Measurements from ENCODE around the gene CHSY1. TPM values are rescaled to one million over a fixed set of nuclear protein-coding genes. Genes with fewer than 3 reads are reported as not detected.

The CHSY1 gene
- total RNA-seq, 2 donors from 2014 or later, result 91.2 to 93.3 TPM

GRCh38 chr15:101246391-101246790 lies 5.5 kb downstream of the CHSY1 start:
- Mint-ChIP-seq H3K27ac (peak overlapping the region; percentile 70 to 76), H3K4me3 (peak overlapping the region; percentile 97), H3K4me1 (ENCODE audit: low read depth in 2 of 2) (peaks cover 70 to 83% of the 10 kb centered on the region in 2 donors), H3K36me3 (peaks cover 14% of the 10 kb centered on the region), H3K27me3 (no peaks in the 10 kb centered on the region), H3K9me3 (no peaks in the 10 kb centered on the region)
- ATAC-seq (no peak), DNase-seq (ENCODE audit: low spot score) (no peak)

GRCh38 chr15:101244889-101245668 lies 6.8 kb downstream of the CHSY1 start:
- Mint-ChIP-seq H3K9me3 (no peaks in the 10 kb centered on the region), H3K27me3 (no peaks in the 10 kb centered on the region), H3K27ac (peak overlapping the region; percentile 70 to 76), H3K36me3 (peaks cover 8% of the 10 kb centered on the region), H3K4me1 (ENCODE audit: low read depth in 2 of 2) (peaks cover 68 to 81% of the 10 kb centered on the region in 2 donors), H3K4me3 (peak overlapping the region; percentile 97)
- DNase-seq (ENCODE audit: low spot score), result peak; percentile 15
- no peak for ATAC-seq

GRCh38 chr15:101244036-101244781 lies 7.6 kb downstream of the CHSY1 start:
- H3K27ac Mint-ChIP-seq, result peak overlapping the region; percentile 70 to 76
- ATAC-seq (no peak), DNase-seq (ENCODE audit: low spot score) (peak; percentile 54)
- H3K27me3 Mint-ChIP-seq, result no peaks in the 10 kb centered on the region
- peak overlapping the region; percentile 97 for H3K4me3 Mint-ChIP-seq
- peaks cover 5% of the 10 kb centered on the region for H3K36me3 Mint-ChIP-seq
- no peaks in the 10 kb centered on the region for H3K9me3 Mint-ChIP-seq
- H3K4me1 Mint-ChIP-seq (ENCODE audit: low read depth in 2 of 2), result peaks cover 71 to 84% of the 10 kb centered on the region in 2 donors

GRCh38 chr15:101243420-101243819 lies 8.4 kb downstream of the CHSY1 start:
- Mint-ChIP-seq H3K36me3 (peaks cover 5% of the 10 kb centered on the region), H3K4me1 (ENCODE audit: low read depth in 2 of 2) (peaks cover 76 to 91% of the 10 kb centered on the region in 2 donors), H3K27ac (peak overlapping the region; percentile 70 to 76), H3K27me3 (no peaks in the 10 kb centered on the region), H3K4me3 (peak overlapping the region; percentile 97), H3K9me3 (no peaks in the 10 kb centered on the region)
- DNase-seq (ENCODE audit: low spot score) (peak; percentile 47), ATAC-seq (no peak)

GRCh38 chr15:101242999-101243336 lies 8.9 kb downstream of the CHSY1 start:
- ATAC-seq (no peak), DNase-seq (ENCODE audit: low spot score) (no peak)
- Mint-ChIP-seq H3K36me3 (peaks cover 5% of the 10 kb centered on the region), H3K4me1 (ENCODE audit: low read depth in 2 of 2) (peaks cover 72 to 91% of the 10 kb centered on the region in 2 donors), H3K9me3 (no peaks in the 10 kb centered on the region), H3K4me3 (peak overlapping the region; percentile 97), H3K27me3 (no peaks in the 10 kb centered on the region), H3K27ac (peak overlapping the region; percentile 70 to 76)

- Mint-ChIP-seq H3K36me3 (peaks cover 5% of the 10 kb centered on the region), H3K4me3 (peak overlapping the region; percentile 97), H3K27ac (peak overlapping the region; percentile 70 to 76), H3K4me1 (ENCODE audit: low read depth in 2 of 2) (peaks cover 74 to 91% of the 10 kb centered on the region in 2 donors), H3K27me3 (no peaks in the 10 kb centered on the region), H3K9me3 (no peaks in the 10 kb centered on the region)
- ATAC-seq, result peak; percentile 82 to 87
- peak; percentile 86 for DNase-seq (ENCODE audit: low spot score)
Measured at GRCh38 chr15:101242160-101242998, 9.5 kb downstream of the CHSY1 start.

GRCh38 chr15:101240358-101240757 lies 11.5 kb downstream of the CHSY1 start:
- Mint-ChIP-seq H3K27ac (peak overlapping the region; percentile 70 to 97), H3K9me3 (no peaks in the 10 kb centered on the region), H3K27me3 (no peaks in the 10 kb centered on the region), H3K4me3 (peak overlapping the region; percentile 90), H3K36me3 (peaks cover 11% of the 10 kb centered on the region), H3K4me1 (ENCODE audit: low read depth in 2 of 2) (peaks cover 72 to 85% of the 10 kb centered on the region in 2 donors)
- no peak for ATAC-seq
- DNase-seq (ENCODE audit: low spot score), result no peak

GRCh38 chr15:101239724-101240136 lies 12.1 kb downstream of the CHSY1 start:
- H3K27ac Mint-ChIP-seq, result peak overlapping the region; percentile 70 to 97
- H3K9me3 Mint-ChIP-seq, result no peaks in the 10 kb centered on the region
- DNase-seq (ENCODE audit: low spot score) (no peak), ATAC-seq (peak; percentile 63 to 71)
- no peaks in the 10 kb centered on the region for H3K27me3 Mint-ChIP-seq
- peaks cover 16% of the 10 kb centered on the region for H3K36me3 Mint-ChIP-seq
- peak overlapping the region; percentile 90 for H3K4me3 Mint-ChIP-seq
- H3K4me1 Mint-ChIP-seq (ENCODE audit: low read depth in 2 of 2), result peaks cover 70 to 82% of the 10 kb centered on the region in 2 donors

- peaks cover 60 to 79% of the 10 kb centered on the region in 2 donors for H3K4me1 Mint-ChIP-seq (ENCODE audit: low read depth in 2 of 2)
- H3K36me3 Mint-ChIP-seq, result peaks cover 24% of the 10 kb centered on the region
- H3K27me3 Mint-ChIP-seq, result no peaks in the 10 kb centered on the region
- no peaks in the 10 kb centered on the region for H3K9me3 Mint-ChIP-seq
- DNase-seq (ENCODE audit: low spot score) (no peak), ATAC-seq (peak; percentile 73 to 81)
- H3K4me3 Mint-ChIP-seq, result peak overlapping the region; percentile 90
- peak overlapping the region; percentile 70 to 97 for H3K27ac Mint-ChIP-seq
Measured at GRCh38 chr15:101237251-101237650, 14.6 kb downstream of the CHSY1 start.

GRCh38 chr15:101233651-101234280 lies 18.1 kb downstream of the CHSY1 start:
- H3K9me3 Mint-ChIP-seq, result no peaks in the 10 kb centered on the region
- H3K27me3 Mint-ChIP-seq, result no peaks in the 10 kb centered on the region
- H3K27ac Mint-ChIP-seq, result peak overlapping the region; percentile 14 to 39
- H3K4me3 Mint-ChIP-seq, result no peak overlapping the region
- no peak for DNase-seq (ENCODE audit: low spot score)
- H3K4me1 Mint-ChIP-seq (ENCODE audit: low read depth in 2 of 2), result peaks cover 57 to 71% of the 10 kb centered on the region in 2 donors
- ATAC-seq, result no peak
- H3K36me3 Mint-ChIP-seq, result peaks cover 28% of the 10 kb centered on the region

GRCh38 chr15:101232677-101233076 lies 19.2 kb downstream of the CHSY1 start:
- H3K36me3 Mint-ChIP-seq, result peaks cover 38% of the 10 kb centered on the region
- no peaks in the 10 kb centered on the region for H3K27me3 Mint-ChIP-seq
- H3K4me1 Mint-ChIP-seq (ENCODE audit: low read depth in 2 of 2), result peaks cover 57 to 71% of the 10 kb centered on the region in 2 donors
- DNase-seq (ENCODE audit: low spot score) (no peak), ATAC-seq (no peak)
- H3K4me3 Mint-ChIP-seq, result no peak overlapping the region
- peaks cover 5% of the 10 kb centered on the region for H3K9me3 Mint-ChIP-seq
- no peak overlapping the region for H3K27ac Mint-ChIP-seq

- Mint-ChIP-seq H3K4me3 (peak overlapping the region; percentile 28), H3K36me3 (peaks cover 24% of the 10 kb centered on the region), H3K9me3 (peaks cover 5% of the 10 kb centered on the region), H3K27ac (peak overlapping the region; percentile 22 to 56), H3K27me3 (no peaks in the 10 kb centered on the region), H3K4me1 (ENCODE audit: low read depth in 2 of 2) (peaks cover 65 to 73% of the 10 kb centered on the region in 2 donors)
- DNase-seq (ENCODE audit: low spot score) (no peak), ATAC-seq (no peak)
Measured at GRCh38 chr15:101228313-101228712, 23.5 kb downstream of the CHSY1 start.

- peaks cover 58 to 68% of the 10 kb centered on the region in 2 donors for H3K4me1 Mint-ChIP-seq (ENCODE audit: low read depth in 2 of 2)
- H3K9me3 Mint-ChIP-seq, result peaks cover 5% of the 10 kb centered on the region
- H3K27me3 Mint-ChIP-seq, result no peaks in the 10 kb centered on the region
- no peak overlapping the region for H3K27ac Mint-ChIP-seq
- no peak overlapping the region for H3K4me3 Mint-ChIP-seq
- ATAC-seq (no peak), DNase-seq (ENCODE audit: low spot score) (no peak)
- H3K36me3 Mint-ChIP-seq, result peaks cover 20% of the 10 kb centered on the region
Measured at GRCh38 chr15:101225658-101226057, 26.2 kb downstream of the CHSY1 start.
